Naive thymus-derived CD4-positive, alpha-beta T cell (primary cell): Measurements from ENCODE around the gene PITPNC1. TPM values are rescaled to one million over a fixed set of nuclear protein-coding genes. Genes with fewer than 3 reads are reported as not detected.
A peak's percentile ranks its signal among the peaks of the same experiment; 100 is the strongest.

ENCODE experiments used
- ATAC-seq: fragments of 150-1000 bp; cut with Tn5 transposase; 2 replicates; pipeline ENCODE4 v1.10.0; 2021; ENCODE audit warnings: mild to moderate bottlenecking, moderate library complexity
- CTCF ChIA-PET: fragments of 350-600 bp; sonication (Branson Sonifier 250); formaldehyde crosslinking; loops from one replicate; lab custom pipeline; 2021; ENCODE audit warnings: antibody characterized with exemption; lab: Charles Lee
- POLR2A ChIA-PET: fragments of 350-600 bp; sonication (Branson Sonifier 250); formaldehyde crosslinking; loops from one replicate; lab custom pipeline; 2021; ENCODE audit warnings: antibody characterized with exemption, inconsistent platforms; lab: Charles Lee
- DNase-seq, 9 donors: peaks; one replicate each; pipeline versions ENCODE4 v3.0.0 to v3.0.0-alpha.2; 2020 to 2022; ENCODE audit warnings: mixed read lengths in 1 of 9
- H3K27ac ChIP-seq: one replicate; pipeline ENCODE4 v1.7.0; 2013; ENCODE audit warnings: mild to moderate bottlenecking, low read depth, low read length, moderate library complexity
- H3K27me3 ChIP-seq, 2 donors: one replicate each; pipeline ENCODE4 v1.7.0; 2013; ENCODE audit warnings: low read length in 2 of 2, mild to moderate bottlenecking in 2 of 2, moderate library complexity in 2 of 2; ENCODE audit not compliant: control insufficient read depth in 2 of 2, insufficient read depth in 2 of 2
- H3K36me3 ChIP-seq, 3 experiments: 1 replicate in 2 of 3; 2 replicates in 1 of 3; pipeline ENCODE4 v1.7.0; 2013; ENCODE audit warnings: low read length in 3 of 3, mild to moderate bottlenecking in 3 of 3, moderate library complexity in 1 of 3; ENCODE audit not compliant: insufficient read depth in 3 of 3, control insufficient read depth in 2 of 3
- H3K4me1 ChIP-seq, 2 donors: one replicate each; pipeline ENCODE4 v1.7.0; 2013; ENCODE audit warnings: low read length in 2 of 2, mild to moderate bottlenecking in 2 of 2, moderate library complexity in 1 of 2; ENCODE audit not compliant: control insufficient read depth in 2 of 2, insufficient read depth in 2 of 2
- H3K4me3 ChIP-seq: 2 replicates; pipeline ENCODE4 v1.7.0; 2013; ENCODE audit warnings: mild to moderate bottlenecking, low read length
- H3K9me3 ChIP-seq, 3 experiments: 1 replicate in 2 of 3; 2 replicates in 1 of 3; pipeline ENCODE4 v1.7.0; 2013; ENCODE audit warnings: low read length in 3 of 3; ENCODE audit not compliant: control insufficient read depth in 2 of 3
- H3K27ac Mint-ChIP-seq, 9 donors: one replicate each; pipeline ENCODE4 v1.8.0; 2020 to 2022; ENCODE audit warnings: mixed read lengths in 9 of 9, mild to moderate bottlenecking in 8 of 9, moderate library complexity in 5 of 9, inconsistent platforms in 2 of 9
- H3K27me3 Mint-ChIP-seq, 5 donors: one replicate each; pipeline ENCODE4 v1.8.0; 2021 to 2022; ENCODE audit warnings: mixed read lengths in 5 of 5, mild to moderate bottlenecking in 1 of 5
- H3K36me3 Mint-ChIP-seq, 5 donors: one replicate each; pipeline ENCODE4 v1.8.0; 2020 to 2022; ENCODE audit warnings: mixed read lengths in 5 of 5, mild to moderate bottlenecking in 3 of 5, inconsistent platforms in 1 of 5
- H3K4me1 Mint-ChIP-seq, 7 donors: one replicate each; pipeline ENCODE4 v1.8.0; 2020 to 2022; ENCODE audit warnings: mixed read lengths in 7 of 7, mild to moderate bottlenecking in 3 of 7, inconsistent platforms in 1 of 7
- H3K4me3 Mint-ChIP-seq, 10 donors: one replicate each; pipeline ENCODE4 v1.8.0; 2020 to 2022; ENCODE audit warnings: mild to moderate bottlenecking in 10 of 10, mixed read lengths in 10 of 10, moderate library complexity in 6 of 10, inconsistent platforms in 2 of 10
- H3K9me3 Mint-ChIP-seq, 11 donors: one replicate each; pipeline ENCODE4 v1.8.0; 2020 to 2022; ENCODE audit warnings: mixed read lengths in 11 of 11, mild to moderate bottlenecking in 4 of 11, inconsistent platforms in 1 of 11, moderate library complexity in 1 of 11
- intact Hi-C, 2 donors: fragments of 100-400 bp; cut with micrococcal nuclease; formaldehyde crosslinking; loops; one replicate each; pipeline ENCODE4 v1.15.1; 2023
- polyA plus RNA-seq, 2 donors: library from polyadenylated mRNA; unstranded; fragments of 300-500 nt; fragmentation: Illumina TruSeq; gene quantifications; one replicate each; pipeline ENCODE4 v1.2.3, GENCODE V29; 2021
- total RNA-seq, 6 experiments: library from RNA in 5 of 6; stranded (reverse) in 5 of 6; gene quantifications; 1 replicate in 5 of 6; 2 replicates in 1 of 6; pipeline ENCODE4 v1.2.3 and lab custom pipeline; 2021 to 2026

PITPNC1 gene
- total and polyA plus RNA-seq, 7 experiments from 2014 or later: 53.1 to 148 (median 102) TPM

GRCh38 chr17:67711916-67712315, 334.8 kb downstream of the PITPNC1 start:
- ChIA-PET CTCF (no interaction called here), POLR2A (no interaction called here)
- H3K27me3 Mint-ChIP-seq: peaks cover 0 to 13% (median 5%) of the 10 kb centered on the region in 5 donors
- Histone ChIP-seq H3K27me3 (no peaks in the 10 kb centered on the region), H3K9me3 (no peaks in the 10 kb centered on the region), H3K27ac (no peak overlapping the region), H3K4me3 (no peak overlapping the region), H3K36me3 (no peaks in the 10 kb centered on the region), H3K4me1 (peaks cover 3 to 4% of the 10 kb centered on the region in 2 donors)
- H3K9me3 Mint-ChIP-seq: peaks cover 0 to 2% (median 0%) of the 10 kb centered on the region in 11 donors
- peaks cover 0 to 3% (median 0%) of the 10 kb centered on the region in 5 donors for H3K36me3 Mint-ChIP-seq
- DNase-seq (no peak), ATAC-seq (no peak)
- no peak overlapping the region for H3K27ac Mint-ChIP-seq
- intact Hi-C loops: no loop called here
- no peak overlapping the region for H3K4me3 Mint-ChIP-seq
- peaks cover 0 to 9% (median 5%) of the 10 kb centered on the region in 7 donors for H3K4me1 Mint-ChIP-seq

GRCh38 chr17:67712375-67712774, 335.3 kb downstream of the PITPNC1 start:
- Mint-ChIP-seq H3K4me1 (peaks cover 0 to 14% (median 9%) of the 10 kb centered on the region in 7 donors), H3K27me3 (peaks cover 0 to 13% (median 5%) of the 10 kb centered on the region in 5 donors), H3K4me3 (no peak overlapping the region), H3K27ac (no peak overlapping the region), H3K36me3 (peaks cover 0 to 3% (median 0%) of the 10 kb centered on the region in 5 donors), H3K9me3 (peaks cover 0 to 2% (median 0%) of the 10 kb centered on the region in 11 donors)
- no peak for ATAC-seq
- POLR2A ChIA-PET: no interaction called here
- CTCF ChIA-PET: no interaction called here
- Histone ChIP-seq H3K36me3 (no peaks in the 10 kb centered on the region), H3K4me3 (no peak overlapping the region), H3K27ac (no peak overlapping the region), H3K4me1 (peaks cover 7 to 8% of the 10 kb centered on the region in 2 donors), H3K27me3 (no peaks in the 10 kb centered on the region), H3K9me3 (no peaks in the 10 kb centered on the region)
- intact Hi-C loops: no loop called here
- no peak for DNase-seq

GRCh38 chr17:67713169-67713568, 336.1 kb downstream of the PITPNC1 start:
- POLR2A ChIA-PET: interaction anchor here (0.7 kb wide), 1 partner anchor 228 kb away, joined by 6 read pairs; no protein-coding TSS in a partner anchor
- Mint-ChIP-seq H3K4me1 (peaks cover 4 to 22% (median 16%) of the 10 kb centered on the region in 7 donors), H3K9me3 (peaks cover 0 to 4% (median 0%) of the 10 kb centered on the region in 11 donors), H3K36me3 (peaks cover 0 to 9% (median 2%) of the 10 kb centered on the region in 5 donors), H3K27me3 (peaks cover 0 to 13% (median 5%) of the 10 kb centered on the region in 5 donors), H3K27ac (no peak overlapping the region), H3K4me3 (no peak overlapping the region)
- no peak overlapping the region for H3K27ac ChIP-seq
- H3K4me1 ChIP-seq: peaks cover 7 to 8% of the 10 kb centered on the region in 2 donors
- peaks cover 0 to 4% (median 0%) of the 10 kb centered on the region in 3 experiments for H3K36me3 ChIP-seq
- CTCF ChIA-PET: interaction anchor here (1.1 kb wide), 1 partner anchor 337 kb away, joined by 3 read pairs; no protein-coding TSS in a partner anchor
- no peaks in the 10 kb centered on the region for H3K9me3 ChIP-seq
- DNase-seq (no peak), ATAC-seq (no peak)
- H3K27me3 ChIP-seq: no peaks in the 10 kb centered on the region
- intact Hi-C loops: no loop called here
- no peak overlapping the region for H3K4me3 ChIP-seq

- peak overlapping the region in 8 of 9 donors; percentile 96 to 100 (median 99) for H3K27ac Mint-ChIP-seq
- no peak for DNase-seq
- H3K9me3 Mint-ChIP-seq: peaks cover 0 to 4% (median 0%) of the 10 kb centered on the region in 11 donors
- H3K4me1 Mint-ChIP-seq: peaks cover 7 to 47% (median 23%) of the 10 kb centered on the region in 7 donors
- H3K9me3 ChIP-seq: no peaks in the 10 kb centered on the region
- H3K36me3 Mint-ChIP-seq: peaks cover 3 to 9% (median 5%) of the 10 kb centered on the region in 5 donors
- H3K36me3 ChIP-seq: peaks cover 0 to 17% (median 2%) of the 10 kb centered on the region in 3 experiments
- intact Hi-C loops: loop anchor here in 1 of 2 donors (2.0 to 5.0 kb wide), 3 partner anchors 342 to 746 kb away; partner anchors contain the start of gene AMZ2
- H3K4me3 Mint-ChIP-seq: peak overlapping the region in 4 of 10 donors; percentile 17 to 100 (median 96)
- peaks cover 0 to 9% (median 5%) of the 10 kb centered on the region in 5 donors for H3K27me3 Mint-ChIP-seq
- POLR2A ChIA-PET: interaction anchor here (1.1 to 2.3 kb wide), 5 partner anchors 9 to 275 kb away, joined by 3 to 15 read pairs (median 6); no protein-coding TSS in a partner anchor
- CTCF ChIA-PET: no interaction called here
- H3K4me3 ChIP-seq: no peak overlapping the region
- no peak overlapping the region for H3K27ac ChIP-seq
- no peak for ATAC-seq
- peaks cover 14 to 20% of the 10 kb centered on the region in 2 donors for H3K4me1 ChIP-seq
- no peaks in the 10 kb centered on the region for H3K27me3 ChIP-seq
Observed at GRCh38 chr17:67716405-67716798, 339.3 kb downstream of the PITPNC1 start.

- H3K4me1 ChIP-seq: peaks cover 14 to 20% of the 10 kb centered on the region in 2 donors
- no peaks in the 10 kb centered on the region for H3K9me3 ChIP-seq
- Mint-ChIP-seq H3K4me3 (peak overlapping the region; percentile 95 to 100 (median 100)), H3K4me1 (peaks cover 7 to 47% (median 28%) of the 10 kb centered on the region in 7 donors), H3K27me3 (peaks cover 0 to 6% (median 4%) of the 10 kb centered on the region in 5 donors), H3K9me3 (peaks cover 0 to 4% (median 0%) of the 10 kb centered on the region in 11 donors), H3K27ac (peak overlapping the region; percentile 96 to 100 (median 99)), H3K36me3 (peaks cover 10 to 17% (median 11%) of the 10 kb centered on the region in 5 donors)
- CTCF ChIA-PET: interaction anchor here (0.6 to 1.8 kb wide), 4 partner anchors 10 to 342 kb away, joined by 3 to 5 read pairs (median 3); no protein-coding TSS in a partner anchor
- peaks cover 7 to 25% (median 10%) of the 10 kb centered on the region in 3 experiments for H3K36me3 ChIP-seq
- intact Hi-C loops: loop anchor here (1.0 to 5.0 kb wide), 10 partner anchors 108 to 795 kb away; partner anchors contain the start of genes BPTF (in 2 of the 2), HELZ (in 2 of the 2), PRKAR1A (in 2 of the 2) and PSMD12 (in 2 of the 2)
- H3K27ac ChIP-seq: peak overlapping the region; percentile 86
- H3K4me3 ChIP-seq: peak overlapping the region; percentile 96
- no peak for ATAC-seq
- DNase-seq: no peak
- POLR2A ChIA-PET: interaction anchor here (0.5 to 2.3 kb wide), 16 partner anchors 9 to 351 kb away, joined by 3 to 15 read pairs (median 4); partner anchors contain the start of gene PSMD12
- H3K27me3 ChIP-seq: no peaks in the 10 kb centered on the region
Observed at GRCh38 chr17:67717192-67717623, 340.1 kb downstream of the PITPNC1 start.

GRCh38 chr17:67717624-67718324, 340.7 kb downstream of the PITPNC1 start, which contains the start of gene NOL11:
Gene NOL11 (plus strand): TSS chr17:67717936. CDS start chr17:67717948, 12 bp downstream.
- H3K4me3 Mint-ChIP-seq: peak within 1 kb of the TSS; percentile 95 to 100 (median 100)
- H3K27ac ChIP-seq: peak within 1 kb of the TSS; percentile 95
- DNase-seq: peak; percentile 97 to 100 (median 99)
- H3K27me3 Mint-ChIP-seq: peaks cover 0 to 5% (median 0%) of the 10 kb centered on the region in 5 donors
- CTCF ChIA-PET: interaction anchor here (0.6 to 1.8 kb wide), 4 partner anchors 11 to 343 kb away, joined by 3 to 5 read pairs (median 3); no protein-coding TSS in a partner anchor
- POLR2A ChIA-PET: interaction anchor here (0.6 to 2.3 kb wide), 19 partner anchors 9 to 795 kb away, joined by 3 to 15 read pairs (median 4); partner anchors contain the start of genes PRKAR1A and PSMD12
- peaks cover 14 to 20% of the 10 kb centered on the region in 2 donors for H3K4me1 ChIP-seq
- peak within 1 kb of the TSS; percentile 96 to 100 (median 99) for H3K27ac Mint-ChIP-seq
- peaks cover 7 to 30% (median 13%) of the 10 kb centered on the region in 3 experiments for H3K36me3 ChIP-seq
- ATAC-seq: peak; percentile 98
- peaks cover 10 to 18% (median 14%) of the 10 kb centered on the region in 5 donors for H3K36me3 Mint-ChIP-seq
- H3K4me3 ChIP-seq: peak within 1 kb of the TSS; percentile 96
- intact Hi-C loops: loop anchor here (1.0 to 5.0 kb wide), 10 partner anchors 108 to 795 kb away; partner anchors contain the start of genes BPTF (in 2 of the 2), HELZ (in 2 of the 2), PRKAR1A (in 2 of the 2) and PSMD12 (in 2 of the 2)
- H3K9me3 Mint-ChIP-seq: peaks cover 0 to 4% (median 0%) of the 10 kb centered on the region in 11 donors
- no peaks in the 10 kb centered on the region for H3K27me3 ChIP-seq
- peaks cover 7 to 47% (median 28%) of the 10 kb centered on the region in 7 donors for H3K4me1 Mint-ChIP-seq
- H3K9me3 ChIP-seq: no peaks in the 10 kb centered on the region
